Ascending aorta (tissue), 2 donors: ENCODE results near the gene GPR32. TPM values are rescaled to one million over a fixed set of nuclear protein-coding genes. Genes with fewer than 3 reads are reported as not detected.
"Not testable (repeated sequence)": the region's sequence is repeated elsewhere in the genome, so short reads cannot be mapped to it uniquely, and the experiment has no call there.

Experiments used
- DNase-seq, 2 donors: peaks; one replicate each; pipeline ENCODE4 v3.0.0-alpha.2; 2019; ENCODE audit warnings: low spot score in 2 of 2
- H3K27ac ChIP-seq, 2 donors: fragments of 200-600 bp; sonication (generic); one replicate each; pipeline ENCODE4 v1.5.1; 2016 to 2017; ENCODE audit warnings: mild to moderate bottlenecking in 1 of 2
- H3K27me3 ChIP-seq: fragments of 200-600 bp; sonication (generic); one replicate; pipeline ENCODE4 v1.5.1; 2017
- H3K36me3 ChIP-seq, 2 donors: fragments of 200-600 bp; sonication (generic); one replicate each; pipeline ENCODE4 v1.5.1; 2016
- H3K4me1 ChIP-seq, 2 donors: fragments of 200-600 bp; sonication (generic); one replicate each; pipeline ENCODE4 v1.5.1; 2016 to 2017; ENCODE audit warnings: mild to moderate bottlenecking in 1 of 2
- H3K4me3 ChIP-seq, 2 donors: fragments of 200-600 bp; sonication (generic); one replicate each; pipeline ENCODE4 v1.5.1; 2016 to 2017; ENCODE audit warnings: mild to moderate bottlenecking in 1 of 2
- H3K9me3 ChIP-seq, 2 donors: fragments of 200-600 bp; sonication (generic); one replicate each; pipeline ENCODE4 v1.5.1; 2016
- intact Hi-C: fragments of 100-400 bp; cut with DNase I; formaldehyde crosslinking; loops from one replicate; pipeline ENCODE4 v1.15.1; 2023
- total RNA-seq: library from RNA; depleted of rRNA; stranded (reverse); fragments of >200 nt; gene quantifications from one replicate; pipeline ENCODE4 v1.1.0, GENCODE V29; 2016
- TF ChIP-seq, protein P1 (sequence below), 3 experiments: fragments of 200-600 bp in 2 of 3; fragments of 450-650 bp in 1 of 3; sonication (generic) in 2 of 3; IDR thresholded peaks; one replicate each; pipeline ENCODE4 v1.5.1; 2016 to 2019; ENCODE audit warnings: antibody characterized with exemption in 3 of 3, mild to moderate bottlenecking in 1 of 3, moderate library complexity in 1 of 3

GPR32 gene
- total RNA-seq, 1 donor from 2014 or later: not detected

DNA sequence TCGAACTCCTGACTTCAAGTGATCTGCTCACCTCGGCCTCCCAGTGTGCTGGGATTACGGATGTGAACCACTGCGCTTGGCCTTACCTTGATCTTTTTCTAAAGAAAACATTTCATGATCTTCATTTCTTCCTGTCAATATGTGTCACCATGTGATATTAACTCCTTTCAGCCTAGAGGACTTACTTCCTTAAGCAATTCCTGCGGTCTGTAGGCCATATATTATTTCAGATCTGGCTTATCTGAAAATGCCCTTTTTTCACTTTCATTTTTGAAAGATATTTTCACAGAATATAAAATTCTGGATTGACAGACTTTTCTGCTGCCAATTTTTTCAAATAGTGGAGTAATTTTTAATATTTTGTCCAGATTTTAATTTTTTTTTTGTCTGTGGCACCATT lies 2.0 kb upstream of the GPR32 start:
- Histone ChIP-seq H3K36me3 (no peaks in the 10 kb centered on the region), H3K27me3 (no peaks in the 10 kb centered on the region), H3K4me3 (no peak overlapping the region), H3K4me1 (no peaks in the 10 kb centered on the region), H3K27ac (no peak overlapping the region), H3K9me3 (no peaks in the 10 kb centered on the region)
- intact Hi-C loops: no loop called here
- no peak for DNase-seq
- TF ChIP-seq, protein P1, sequence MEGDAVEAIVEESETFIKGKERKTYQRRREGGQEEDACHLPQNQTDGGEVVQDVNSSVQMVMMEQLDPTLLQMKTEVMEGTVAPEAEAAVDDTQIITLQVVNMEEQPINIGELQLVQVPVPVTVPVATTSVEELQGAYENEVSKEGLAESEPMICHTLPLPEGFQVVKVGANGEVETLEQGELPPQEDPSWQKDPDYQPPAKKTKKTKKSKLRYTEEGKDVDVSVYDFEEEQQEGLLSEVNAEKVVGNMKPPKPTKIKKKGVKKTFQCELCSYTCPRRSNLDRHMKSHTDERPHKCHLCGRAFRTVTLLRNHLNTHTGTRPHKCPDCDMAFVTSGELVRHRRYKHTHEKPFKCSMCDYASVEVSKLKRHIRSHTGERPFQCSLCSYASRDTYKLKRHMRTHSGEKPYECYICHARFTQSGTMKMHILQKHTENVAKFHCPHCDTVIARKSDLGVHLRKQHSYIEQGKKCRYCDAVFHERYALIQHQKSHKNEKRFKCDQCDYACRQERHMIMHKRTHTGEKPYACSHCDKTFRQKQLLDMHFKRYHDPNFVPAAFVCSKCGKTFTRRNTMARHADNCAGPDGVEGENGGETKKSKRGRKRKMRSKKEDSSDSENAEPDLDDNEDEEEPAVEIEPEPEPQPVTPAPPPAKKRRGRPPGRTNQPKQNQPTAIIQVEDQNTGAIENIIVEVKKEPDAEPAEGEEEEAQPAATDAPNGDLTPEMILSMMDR (IDR thresholded peaks at IDR 0.05): no peak

DNA sequence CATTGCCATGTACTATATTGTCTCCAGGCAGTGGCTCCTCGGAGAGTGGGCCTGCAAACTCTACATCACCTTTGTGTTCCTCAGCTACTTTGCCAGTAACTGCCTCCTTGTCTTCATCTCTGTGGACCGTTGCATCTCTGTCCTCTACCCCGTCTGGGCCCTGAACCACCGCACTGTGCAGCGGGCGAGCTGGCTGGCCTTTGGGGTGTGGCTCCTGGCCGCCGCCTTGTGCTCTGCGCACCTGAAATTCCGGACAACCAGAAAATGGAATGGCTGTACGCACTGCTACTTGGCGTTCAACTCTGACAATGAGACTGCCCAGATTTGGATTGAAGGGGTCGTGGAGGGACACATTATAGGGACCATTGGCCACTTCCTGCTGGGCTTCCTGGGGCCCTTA lies 624 bp downstream of the GPR32 start:
- no peaks in the 10 kb centered on the region for H3K36me3 ChIP-seq
- no peak overlapping the region for H3K4me3 ChIP-seq
- no peaks in the 10 kb centered on the region for H3K4me1 ChIP-seq
- DNase-seq: no peak
- TF ChIP-seq, protein P1 (IDR thresholded peaks at IDR 0.05): no peak
- H3K9me3 ChIP-seq: no peaks in the 10 kb centered on the region
- H3K27me3 ChIP-seq: no peaks in the 10 kb centered on the region
- intact Hi-C loops: no loop called here
- no peak overlapping the region for H3K27ac ChIP-seq

DNA sequence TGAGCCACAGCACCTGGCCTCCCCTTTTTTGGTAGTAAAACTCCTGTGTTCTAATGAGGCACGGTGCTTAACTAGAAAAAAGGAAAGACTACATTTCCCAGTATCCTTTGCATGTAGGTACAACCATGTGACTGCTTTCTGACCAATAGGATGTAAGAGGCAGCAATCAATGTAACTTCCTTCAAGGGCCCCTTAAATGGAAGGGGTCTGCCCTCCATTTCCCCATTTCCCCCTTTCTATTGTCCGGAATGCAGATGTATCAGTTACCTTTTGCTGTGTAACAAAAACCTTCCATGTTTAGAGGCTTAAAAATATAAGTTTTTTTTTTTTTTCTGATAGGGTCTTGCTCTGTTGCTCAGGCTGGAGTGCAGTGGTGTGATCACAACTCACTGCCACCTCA lies 2.2 kb downstream of the GPR32 start:
- no peak overlapping the region for H3K27ac ChIP-seq
- H3K4me1 ChIP-seq: no peaks in the 10 kb centered on the region
- TF ChIP-seq, protein P1 (IDR thresholded peaks at IDR 0.05): no peak
- no peak overlapping the region for H3K4me3 ChIP-seq
- H3K36me3 ChIP-seq: no peaks in the 10 kb centered on the region
- H3K27me3 ChIP-seq: peaks cover 7% of the 10 kb centered on the region
- intact Hi-C loops: no loop called here
- DNase-seq: no peak
- no peaks in the 10 kb centered on the region for H3K9me3 ChIP-seq

DNA sequence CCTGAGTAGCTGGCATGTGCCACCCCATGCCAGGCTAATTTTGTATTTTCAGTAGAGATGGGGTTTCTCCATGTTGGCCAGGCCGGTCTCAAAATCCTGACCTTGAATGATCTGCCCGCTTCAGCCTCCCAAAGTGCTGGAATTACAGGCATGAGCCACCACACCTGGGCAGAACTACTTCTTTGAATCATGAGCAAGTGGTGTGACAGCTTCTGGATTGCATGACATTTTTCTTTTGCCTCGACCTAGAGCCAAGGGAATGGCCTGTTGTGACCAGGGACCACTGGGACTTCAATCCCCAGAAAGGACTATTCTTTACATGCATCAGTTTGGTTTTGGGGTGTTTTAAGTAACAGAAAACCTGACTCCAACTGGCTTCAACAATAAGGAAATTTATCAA lies 2.6 kb downstream of the GPR32 start:
- H3K27ac ChIP-seq, H3K36me3 ChIP-seq, DNase-seq, H3K27me3 ChIP-seq, H3K4me1 ChIP-seq, H3K4me3 ChIP-seq, H3K9me3 ChIP-seq, intact Hi-C loops: not testable (repeated sequence)

DNA sequence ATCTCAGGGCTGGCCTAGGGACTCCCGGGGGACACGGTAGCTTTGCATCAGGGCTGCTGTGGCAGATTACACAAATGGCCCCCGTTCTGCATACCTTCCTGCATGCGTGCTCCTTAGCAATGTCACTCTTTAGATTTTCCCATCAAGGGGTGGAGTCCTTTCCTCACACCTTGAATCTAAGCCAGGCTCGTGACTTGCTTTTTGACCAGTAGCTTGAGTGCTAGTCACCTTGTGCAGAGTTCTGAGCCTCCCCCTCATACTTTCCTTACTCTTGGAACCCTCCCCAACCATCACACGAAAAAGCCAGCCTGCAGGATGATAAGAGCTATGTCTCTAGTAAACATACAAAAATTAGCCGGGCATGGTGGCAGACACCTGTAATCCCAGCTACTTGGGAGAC lies 3.2 kb downstream of the GPR32 start:
- H3K9me3 ChIP-seq, H3K36me3 ChIP-seq, H3K4me1 ChIP-seq, DNase-seq, H3K4me3 ChIP-seq, H3K27ac ChIP-seq, intact Hi-C loops, H3K27me3 ChIP-seq: not testable (repeated sequence)

DNA sequence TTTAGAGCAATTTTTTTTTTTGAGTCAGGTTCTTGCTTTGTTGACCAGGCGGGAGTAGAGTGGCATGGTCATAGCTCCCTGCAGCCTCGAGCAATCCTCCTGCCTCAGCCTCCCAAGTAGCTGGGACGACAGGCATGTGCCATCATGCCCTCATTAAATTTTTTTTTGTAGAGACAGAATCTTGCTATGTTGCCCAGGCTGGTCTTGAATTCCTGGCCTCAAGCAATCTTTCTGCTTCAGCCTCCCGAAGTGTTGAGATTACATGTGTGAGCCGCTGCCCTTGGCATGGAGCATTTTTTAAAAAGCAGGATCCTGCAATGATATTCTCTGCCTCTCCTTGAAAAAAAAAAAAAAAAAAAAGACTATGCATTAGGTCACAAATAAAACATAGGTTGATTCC lies 5.9 kb downstream of the GPR32 start:
- no peaks in the 10 kb centered on the region for H3K36me3 ChIP-seq
- intact Hi-C loops: no loop called here
- DNase-seq: no peak
- H3K27me3 ChIP-seq: peaks cover 7% of the 10 kb centered on the region
- no peaks in the 10 kb centered on the region for H3K9me3 ChIP-seq
- no peak overlapping the region for H3K4me3 ChIP-seq
- no peak overlapping the region for H3K27ac ChIP-seq
- H3K4me1 ChIP-seq: no peaks in the 10 kb centered on the region
- TF ChIP-seq, protein P1 (IDR thresholded peaks at IDR 0.05): no peak

DNA sequence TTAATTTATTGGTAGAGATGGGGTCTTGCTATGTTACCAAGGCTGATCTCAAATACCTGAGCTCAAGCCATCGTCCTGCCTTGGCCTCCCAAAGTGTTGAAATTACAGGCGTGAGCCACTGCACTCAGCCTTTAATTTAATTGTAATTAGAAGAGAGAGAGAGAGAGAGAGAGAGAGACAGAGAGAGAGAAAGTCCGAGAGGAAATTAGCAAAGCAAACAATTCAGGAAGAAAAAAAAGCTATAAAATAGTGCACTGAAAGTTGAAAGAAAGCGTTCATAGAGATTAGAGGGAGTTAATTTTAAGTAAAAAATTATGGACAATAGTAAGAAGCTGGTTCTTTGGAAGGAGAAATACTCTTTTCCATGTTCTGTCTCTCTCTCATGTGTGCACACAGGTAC lies 7.0 kb downstream of the GPR32 start:
- TF ChIP-seq, protein P1 (IDR thresholded peaks at IDR 0.05): no peak
- no peak overlapping the region for H3K27ac ChIP-seq
- intact Hi-C loops: no loop called here
- H3K9me3 ChIP-seq: no peaks in the 10 kb centered on the region
- DNase-seq: no peak
- H3K4me3 ChIP-seq: no peak overlapping the region
- H3K36me3 ChIP-seq: no peaks in the 10 kb centered on the region
- peaks cover 7% of the 10 kb centered on the region for H3K27me3 ChIP-seq
- H3K4me1 ChIP-seq: no peaks in the 10 kb centered on the region
